Activated T-helper 17 cell treated with anti-CD3 and anti-CD28 coated beads, Interleukin-2, amount 50 U/mL, for 72 hours (primary cell): ENCODE measurements around the gene SETD7. TPM values are rescaled to one million over a fixed set of nuclear protein-coding genes. Genes with fewer than 3 reads are reported as not detected.
A peak's percentile ranks its signal among the peaks of the same experiment; 100 is the strongest.

ENCODE experiments used
- ATAC-seq: fragments of 150-1000 bp; cut with Tn5 transposase; replicated peaks from 2 replicates; pipeline ENCODE4 v1.10.0; 2021; ENCODE audit warnings: mild to moderate bottlenecking, moderate library complexity
- H3K27ac Mint-ChIP-seq: one replicate; pipeline ENCODE4 v1.8.0; 2022; ENCODE audit warnings: mixed read lengths
- H3K27me3 Mint-ChIP-seq: one replicate; pipeline ENCODE4 v1.8.0; 2022; ENCODE audit warnings: mixed read lengths
- H3K36me3 Mint-ChIP-seq: one replicate; pipeline ENCODE4 v1.8.0; 2022; ENCODE audit warnings: low read depth, mild to moderate bottlenecking, mixed read lengths
- H3K4me1 Mint-ChIP-seq: one replicate; pipeline ENCODE4 v1.8.0; 2022; ENCODE audit warnings: mixed read lengths
- H3K4me3 Mint-ChIP-seq: one replicate; pipeline ENCODE4 v1.8.0; 2022; ENCODE audit warnings: mild to moderate bottlenecking, mixed read lengths
- H3K9me3 Mint-ChIP-seq: one replicate; pipeline ENCODE4 v1.8.0; 2022; ENCODE audit warnings: mixed read lengths
- total RNA-seq, 2 donors: library from RNA; stranded (reverse); gene quantifications; one replicate each; pipeline ENCODE4 v1.2.3, GENCODE V29; 2022

SETD7 gene
- total RNA-seq, 2 donors from 2014 or later: 18.0 to 22.7 TPM

DNA sequence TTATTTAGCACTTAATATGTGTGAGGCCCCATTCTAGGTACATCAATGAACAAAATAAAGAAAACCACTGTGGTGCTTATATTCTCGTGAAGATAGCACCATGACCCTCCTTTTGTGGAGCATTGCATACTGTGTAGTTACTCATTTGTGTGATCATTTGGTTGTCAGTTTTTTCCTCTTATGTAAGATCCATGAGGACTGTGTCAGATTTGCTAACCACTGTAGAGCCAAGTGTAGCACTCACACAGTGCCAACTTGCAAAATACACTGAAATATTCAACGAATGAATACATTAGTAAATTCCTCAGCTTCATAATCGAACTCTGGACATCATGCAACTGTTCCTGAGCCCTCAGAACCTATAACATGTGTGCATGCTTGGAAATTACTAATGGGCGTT, 29.5 kb upstream of the SETD7 start:
- no peak overlapping the region for H3K4me3 Mint-ChIP-seq
- no peak for ATAC-seq
- H3K4me1 Mint-ChIP-seq: no peaks in the 10 kb centered on the region
- peaks cover 4% of the 10 kb centered on the region for H3K9me3 Mint-ChIP-seq
- no peak overlapping the region for H3K27ac Mint-ChIP-seq
- peaks cover 14% of the 10 kb centered on the region for H3K27me3 Mint-ChIP-seq
- H3K36me3 Mint-ChIP-seq: no peaks in the 10 kb centered on the region

DNA sequence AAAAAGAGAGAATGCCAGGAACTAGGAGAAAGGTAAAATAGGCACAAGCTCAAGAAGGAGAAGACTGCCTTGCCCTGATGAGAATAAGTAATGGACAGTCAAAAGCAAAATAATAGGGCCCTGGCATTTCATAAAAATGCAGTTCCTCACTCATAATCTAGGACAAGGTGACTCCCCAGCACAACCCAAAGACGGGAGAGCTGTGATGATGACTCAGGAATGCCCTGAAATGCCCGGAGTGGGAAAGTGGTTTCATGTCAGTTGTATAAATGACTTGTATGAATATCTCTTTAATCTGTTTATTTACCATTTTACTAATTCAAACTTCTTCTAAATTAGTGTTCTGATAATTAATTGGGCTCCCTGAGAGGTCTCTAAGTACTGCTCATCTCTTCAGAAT, 28.8 kb upstream of the SETD7 start:
- Mint-ChIP-seq H3K27me3 (peaks cover 15% of the 10 kb centered on the region), H3K4me3 (no peak overlapping the region), H3K36me3 (no peaks in the 10 kb centered on the region), H3K4me1 (no peaks in the 10 kb centered on the region), H3K27ac (no peak overlapping the region), H3K9me3 (peaks cover 4% of the 10 kb centered on the region)
- no peak for ATAC-seq

DNA sequence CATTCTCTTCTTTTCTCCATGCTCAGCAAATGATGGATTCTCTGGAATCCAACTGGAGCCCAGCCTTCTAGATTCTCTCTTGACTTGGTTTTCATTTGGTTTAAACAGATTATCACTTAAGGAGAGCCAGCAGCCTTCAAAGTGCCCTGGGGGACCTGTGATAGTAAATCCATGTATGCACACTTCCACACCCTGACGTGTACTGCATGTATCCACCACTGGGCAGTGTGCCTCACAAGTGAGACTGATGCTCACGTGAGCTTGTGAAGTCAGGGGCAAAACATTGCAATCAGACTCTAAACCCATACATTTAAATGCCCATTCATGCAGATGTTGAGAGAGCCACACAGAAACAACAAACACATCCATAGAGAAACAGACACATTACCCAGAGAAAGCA, 28.0 kb upstream of the SETD7 start:
- H3K27ac Mint-ChIP-seq: no peak overlapping the region
- ATAC-seq: no peak
- H3K4me1 Mint-ChIP-seq: no peaks in the 10 kb centered on the region
- H3K9me3 Mint-ChIP-seq: peaks cover 4% of the 10 kb centered on the region
- H3K36me3 Mint-ChIP-seq: no peaks in the 10 kb centered on the region
- H3K4me3 Mint-ChIP-seq: no peak overlapping the region
- peaks cover 15% of the 10 kb centered on the region for H3K27me3 Mint-ChIP-seq

DNA sequence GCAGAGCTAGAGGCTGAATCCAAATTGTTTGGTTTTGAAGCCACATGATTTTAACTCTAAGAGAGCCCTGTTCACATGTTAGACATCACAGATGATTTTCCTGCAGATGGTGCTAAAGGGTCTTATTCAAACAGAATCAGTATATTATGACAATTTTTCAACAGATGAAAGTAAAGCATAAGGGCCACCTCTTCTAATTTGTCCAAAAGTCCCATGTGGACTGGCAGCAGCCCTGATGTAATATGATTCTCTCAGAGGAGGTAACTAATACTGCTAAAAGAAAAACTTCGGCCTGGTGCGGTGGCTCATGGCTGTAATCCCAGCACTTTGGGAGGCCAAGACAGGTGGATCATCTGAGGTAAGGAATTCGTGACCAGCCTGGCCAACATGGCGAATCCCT, 26.0 kb upstream of the SETD7 start:
- Mint-ChIP-seq H3K36me3 (no peaks in the 10 kb centered on the region), H3K4me3 (no peak overlapping the region), H3K27ac (no peak overlapping the region)

DNA sequence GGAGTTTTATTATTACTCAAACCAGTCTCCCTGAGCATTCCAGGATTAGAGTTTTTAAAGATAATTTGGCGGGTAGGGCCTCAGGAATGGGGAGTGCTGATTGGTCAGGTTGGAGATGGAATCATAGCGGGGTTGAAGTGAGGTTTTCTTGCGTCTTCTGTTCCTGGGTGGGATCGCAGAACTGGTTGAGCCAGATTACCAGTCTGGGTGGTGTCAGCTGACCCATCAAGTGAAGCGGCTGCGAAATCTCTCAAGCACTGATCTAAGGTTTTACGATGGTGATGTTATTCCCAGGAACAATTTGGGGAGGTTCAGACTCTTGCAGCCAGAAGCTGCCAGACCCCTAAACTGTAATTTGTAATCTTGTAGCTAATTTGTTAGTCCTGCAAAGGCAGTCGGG, 25.1 kb upstream of the SETD7 start:
- no peaks in the 10 kb centered on the region for H3K4me1 Mint-ChIP-seq
- H3K27ac Mint-ChIP-seq: no peak overlapping the region
- H3K9me3 Mint-ChIP-seq: no peaks in the 10 kb centered on the region
- ATAC-seq: no peak
- H3K36me3 Mint-ChIP-seq: no peaks in the 10 kb centered on the region
- H3K27me3 Mint-ChIP-seq: peaks cover 15% of the 10 kb centered on the region
- H3K4me3 Mint-ChIP-seq: no peak overlapping the region

More for the DNA sequence above, 26.0 kb upstream of the SETD7 start:
- ATAC-seq: no peak
- Mint-ChIP-seq H3K4me1 (no peaks in the 10 kb centered on the region), H3K9me3 (no peaks in the 10 kb centered on the region), H3K27me3 (peaks cover 15% of the 10 kb centered on the region)

DNA sequence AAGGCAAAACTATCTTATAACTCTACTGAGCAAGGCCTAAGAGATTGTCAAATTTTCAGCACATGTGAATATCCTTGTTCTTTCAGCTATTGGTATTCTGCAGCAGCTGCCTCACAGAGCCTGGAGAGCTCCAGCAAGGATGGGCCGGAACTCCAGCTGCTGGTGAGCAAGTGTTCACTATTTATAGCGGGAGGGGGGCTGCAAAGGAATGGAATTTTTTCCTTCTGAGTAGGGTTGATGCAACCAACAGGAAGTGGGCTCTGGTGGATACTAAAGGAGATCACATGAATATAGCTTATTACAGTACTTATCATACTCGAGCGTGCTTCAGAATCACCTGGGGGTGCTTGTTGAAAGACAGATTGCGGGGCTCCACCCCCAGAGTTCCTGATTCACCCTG, 20.2 kb upstream of the SETD7 start:
- peaks cover 7% of the 10 kb centered on the region for H3K27me3 Mint-ChIP-seq
- H3K27ac Mint-ChIP-seq: no peak overlapping the region
- no peaks in the 10 kb centered on the region for H3K36me3 Mint-ChIP-seq
- no peak for ATAC-seq
- H3K4me1 Mint-ChIP-seq: no peaks in the 10 kb centered on the region
- H3K9me3 Mint-ChIP-seq: no peaks in the 10 kb centered on the region
- H3K4me3 Mint-ChIP-seq: no peak overlapping the region

DNA sequence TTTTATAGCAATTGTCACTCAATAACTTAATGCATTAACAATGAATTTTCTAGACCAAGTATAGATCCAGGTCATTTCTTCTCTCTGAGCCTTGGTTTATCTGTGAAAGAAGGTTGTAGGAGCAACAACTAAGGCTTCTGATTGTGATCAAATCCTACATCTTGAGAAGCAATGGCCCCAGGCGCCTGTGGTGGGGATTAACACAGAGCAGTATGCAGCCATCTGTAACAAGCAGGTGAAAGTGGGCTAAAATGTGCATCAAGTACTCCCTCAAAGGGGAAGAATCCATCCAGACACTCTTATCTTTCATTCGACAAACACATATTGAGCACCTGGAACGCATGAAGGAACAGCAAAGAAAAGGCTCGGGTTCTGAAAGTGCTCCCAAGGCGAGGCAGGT, 19.1 kb upstream of the SETD7 start:
- H3K9me3 Mint-ChIP-seq: no peaks in the 10 kb centered on the region
- H3K27me3 Mint-ChIP-seq: no peaks in the 10 kb centered on the region
- H3K36me3 Mint-ChIP-seq: no peaks in the 10 kb centered on the region
- H3K4me3 Mint-ChIP-seq: no peak overlapping the region
- ATAC-seq: no peak
- H3K4me1 Mint-ChIP-seq: no peaks in the 10 kb centered on the region
- no peak overlapping the region for H3K27ac Mint-ChIP-seq

DNA sequence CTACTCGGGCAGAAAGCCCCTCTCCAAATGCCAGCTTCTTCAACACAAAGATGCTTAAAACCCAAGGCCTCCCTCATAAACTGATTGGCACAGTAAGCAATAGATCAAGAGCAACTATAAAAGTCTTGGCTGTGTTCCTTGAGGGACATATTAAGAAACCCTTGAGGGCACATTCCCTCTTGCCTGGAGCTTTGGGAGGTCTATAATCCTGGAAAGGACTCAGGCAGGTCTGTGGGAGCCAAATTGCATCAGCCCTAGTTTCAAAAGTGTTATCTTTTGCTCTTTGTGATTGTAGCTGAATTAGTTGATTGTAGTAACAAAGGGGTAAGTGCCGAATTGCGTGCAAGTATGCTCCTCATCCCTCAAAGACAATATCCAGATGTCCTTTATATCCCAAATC, 18.6 kb upstream of the SETD7 start:
- Mint-ChIP-seq H3K4me1 (no peaks in the 10 kb centered on the region), H3K27me3 (no peaks in the 10 kb centered on the region), H3K4me3 (no peak overlapping the region), H3K9me3 (no peaks in the 10 kb centered on the region), H3K27ac (no peak overlapping the region), H3K36me3 (no peaks in the 10 kb centered on the region)
- no peak for ATAC-seq

DNA sequence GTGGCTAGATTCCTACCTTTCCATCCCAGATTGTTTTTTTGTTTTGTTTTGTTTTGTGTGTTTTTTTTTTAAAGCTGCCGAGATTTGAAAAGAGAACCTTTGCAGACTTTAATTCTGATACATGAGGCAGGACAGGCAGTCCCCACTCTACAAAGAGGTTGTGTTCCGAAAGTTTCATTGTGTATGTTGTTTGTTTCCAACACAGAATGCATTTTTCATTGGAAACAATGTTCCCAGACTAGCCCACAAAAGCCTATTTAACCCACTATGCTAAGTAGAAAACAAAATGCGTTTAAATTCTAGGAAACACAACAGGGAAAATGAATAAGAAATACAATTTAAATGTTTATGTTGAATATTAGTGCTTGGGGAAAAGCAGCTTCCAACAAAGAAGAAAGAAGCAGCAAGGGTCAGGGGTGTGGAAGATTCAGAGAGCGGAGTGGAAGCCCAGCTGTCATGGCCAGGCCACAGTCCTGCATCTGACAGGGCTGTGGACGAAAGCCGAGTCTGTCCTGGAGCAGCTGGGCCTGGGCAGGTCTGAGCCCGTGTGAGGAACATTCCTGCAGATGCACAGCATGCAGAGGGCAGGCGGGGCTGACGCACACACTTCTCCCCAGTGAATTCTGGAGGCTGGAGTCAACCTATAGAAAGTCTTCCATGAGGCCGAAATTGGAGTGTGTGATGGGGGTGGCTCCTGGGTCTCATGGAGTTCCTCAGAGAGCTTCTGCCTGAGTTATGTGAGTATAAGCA, 12.4 kb upstream of the SETD7 start:
- no peaks in the 10 kb centered on the region for H3K9me3 Mint-ChIP-seq
- ATAC-seq: no peak
- no peak overlapping the region for H3K4me3 Mint-ChIP-seq
- H3K4me1 Mint-ChIP-seq: no peaks in the 10 kb centered on the region
- no peaks in the 10 kb centered on the region for H3K36me3 Mint-ChIP-seq
- H3K27ac Mint-ChIP-seq: no peak overlapping the region
- H3K27me3 Mint-ChIP-seq: no peaks in the 10 kb centered on the region

DNA sequence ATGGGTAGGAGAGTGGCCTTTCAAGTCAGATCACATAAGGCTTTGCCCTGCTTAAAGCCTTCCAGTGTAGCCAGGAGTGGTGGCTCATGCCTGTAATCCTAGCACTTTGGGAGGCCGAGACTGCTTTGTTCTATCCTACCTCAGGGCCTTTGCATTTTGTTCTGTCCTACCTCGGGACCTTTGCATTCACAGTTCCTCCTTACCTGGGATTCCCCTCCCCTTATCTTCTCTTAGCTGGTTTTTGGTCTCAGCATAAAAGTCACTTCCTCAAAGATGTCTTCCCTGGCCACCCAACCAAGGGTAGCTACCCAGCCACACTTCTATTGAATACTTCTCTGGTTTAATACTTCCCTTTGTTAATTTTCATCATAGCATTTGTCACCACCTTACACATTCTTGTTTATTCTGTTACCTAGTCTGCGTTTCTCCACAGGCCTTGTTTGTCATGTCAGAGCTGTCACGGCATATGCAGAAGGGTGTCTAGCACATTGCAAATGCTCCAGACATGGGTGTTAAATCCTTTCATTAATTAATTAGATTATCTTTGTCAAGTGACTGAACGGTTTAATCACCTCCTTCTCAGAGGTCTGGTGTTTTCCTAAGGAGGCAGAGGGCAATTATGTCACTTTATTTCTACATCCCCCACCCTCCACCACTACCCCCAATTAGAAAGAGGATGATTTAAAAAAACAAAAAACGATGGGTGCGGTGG, 11.3 kb upstream of the SETD7 start:
- Mint-ChIP-seq H3K27me3 (no peaks in the 10 kb centered on the region), H3K4me1 (peaks cover under 1% of the 10 kb centered on the region), H3K36me3 (no peaks in the 10 kb centered on the region), H3K9me3 (no peaks in the 10 kb centered on the region), H3K27ac (no peak overlapping the region), H3K4me3 (no peak overlapping the region)
- no peak for ATAC-seq

DNA sequence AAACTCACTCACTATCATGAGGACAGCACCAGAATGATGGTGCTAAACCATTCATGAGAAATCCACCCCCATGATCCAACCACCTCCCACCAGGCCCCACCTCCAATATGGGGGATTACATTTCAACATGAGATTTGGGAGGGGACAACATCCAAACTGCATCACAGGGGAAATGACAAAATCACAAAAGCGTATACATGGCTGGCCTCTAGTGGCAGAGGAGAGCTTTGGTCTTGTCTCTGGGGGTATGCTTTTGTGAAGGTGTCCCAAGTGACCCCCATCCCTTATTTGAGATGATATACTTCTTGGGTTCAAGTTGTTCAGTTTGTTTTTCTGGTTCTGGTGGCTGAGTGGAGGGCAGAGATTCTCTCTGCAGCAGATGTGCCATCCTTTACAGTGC, 8.5 kb upstream of the SETD7 start:
- no peak overlapping the region for H3K27ac Mint-ChIP-seq
- ATAC-seq: no peak
- no peaks in the 10 kb centered on the region for H3K9me3 Mint-ChIP-seq
- H3K4me1 Mint-ChIP-seq: peaks cover 18% of the 10 kb centered on the region
- H3K36me3 Mint-ChIP-seq: no peaks in the 10 kb centered on the region
- H3K27me3 Mint-ChIP-seq: no peaks in the 10 kb centered on the region
- no peak overlapping the region for H3K4me3 Mint-ChIP-seq

DNA sequence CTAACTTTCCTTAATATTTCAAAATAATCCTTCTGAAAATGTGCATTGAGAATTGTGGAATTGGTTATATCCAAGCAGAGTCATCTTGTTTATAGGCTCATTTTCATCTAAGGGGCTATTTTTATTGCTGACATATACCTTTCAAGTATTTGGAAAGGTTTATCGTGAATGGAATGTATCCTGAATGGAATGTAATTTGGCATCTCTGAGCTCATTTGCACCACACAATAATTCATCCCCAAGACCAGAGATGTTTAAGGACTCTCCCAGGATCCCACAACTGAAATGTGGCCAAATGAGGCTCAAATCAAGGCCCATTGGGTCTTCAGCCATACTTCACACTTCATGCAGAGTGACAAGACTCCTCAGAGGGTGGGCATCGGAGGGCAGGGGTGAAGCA, 7.5 kb upstream of the SETD7 start:
- no peaks in the 10 kb centered on the region for H3K9me3 Mint-ChIP-seq
- ATAC-seq: no peak
- no peak overlapping the region for H3K4me3 Mint-ChIP-seq
- no peak overlapping the region for H3K27ac Mint-ChIP-seq
- H3K36me3 Mint-ChIP-seq: no peaks in the 10 kb centered on the region
- H3K4me1 Mint-ChIP-seq: peaks cover 28% of the 10 kb centered on the region
- H3K27me3 Mint-ChIP-seq: no peaks in the 10 kb centered on the region

DNA sequence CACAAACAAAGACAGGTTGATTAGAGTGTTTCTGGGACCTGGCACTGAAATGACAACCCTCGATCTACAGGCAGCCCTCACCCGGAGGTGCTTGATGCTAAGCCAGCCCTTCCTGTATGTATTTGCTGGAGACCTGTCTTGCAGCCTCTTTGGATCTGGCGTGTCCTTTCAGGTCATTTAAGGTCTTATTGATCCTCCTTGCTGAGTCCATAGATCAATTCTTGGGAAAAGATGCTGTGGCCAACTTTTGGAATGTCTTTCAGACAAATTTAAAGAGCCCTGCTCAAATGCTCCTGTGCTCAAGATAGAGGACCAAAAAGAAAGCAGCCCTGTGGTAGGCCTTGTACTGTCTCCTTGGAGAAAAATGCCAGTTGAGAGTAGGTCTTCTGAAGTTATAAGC, 6.8 kb upstream of the SETD7 start:
- H3K4me3 Mint-ChIP-seq: no peak overlapping the region
- H3K4me1 Mint-ChIP-seq: peaks cover 35% of the 10 kb centered on the region
- ATAC-seq: no peak
- H3K36me3 Mint-ChIP-seq: no peaks in the 10 kb centered on the region
- H3K27ac Mint-ChIP-seq: no peak overlapping the region
- no peaks in the 10 kb centered on the region for H3K9me3 Mint-ChIP-seq
- no peaks in the 10 kb centered on the region for H3K27me3 Mint-ChIP-seq

DNA sequence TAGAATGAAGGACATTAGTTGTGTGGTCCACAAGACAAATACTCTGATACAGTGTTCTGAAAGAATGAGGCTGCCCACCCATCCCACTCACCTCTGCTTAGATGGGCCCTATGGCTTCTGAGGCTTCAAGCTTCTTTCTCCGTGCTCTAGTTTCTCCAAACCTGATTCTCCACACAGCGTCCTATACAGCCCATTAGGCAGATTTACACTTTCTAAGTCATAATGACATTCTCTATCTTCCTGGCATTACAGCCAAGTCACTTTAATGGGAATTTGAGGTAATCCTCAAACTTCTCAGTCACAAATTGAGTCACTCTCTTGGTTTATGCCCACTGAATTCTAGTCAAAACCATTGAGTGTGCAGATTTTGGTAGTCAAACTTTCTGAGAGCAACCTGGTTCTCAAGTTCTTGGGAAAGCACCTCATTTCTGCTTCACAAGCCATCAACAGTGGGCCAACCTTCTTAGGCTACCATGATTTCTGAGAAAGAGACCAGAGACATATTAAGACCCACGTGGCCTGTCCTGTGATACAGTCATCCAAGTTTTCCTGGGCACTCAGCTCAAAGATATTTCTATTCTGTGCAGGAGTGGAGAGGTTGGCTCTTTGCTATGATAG, 6.2 kb upstream of the SETD7 start:
- H3K27me3 Mint-ChIP-seq: no peaks in the 10 kb centered on the region
- H3K9me3 Mint-ChIP-seq: no peaks in the 10 kb centered on the region
- H3K4me3 Mint-ChIP-seq: peak overlapping the region; percentile 50
- no peaks in the 10 kb centered on the region for H3K36me3 Mint-ChIP-seq
- H3K27ac Mint-ChIP-seq: peak overlapping the region; percentile 23
- peaks cover 40% of the 10 kb centered on the region for H3K4me1 Mint-ChIP-seq
- ATAC-seq: peak; percentile 71
